ENCODE results near the gene HMBS. TPM values are rescaled to one million over a fixed set of nuclear protein-coding genes. Genes with fewer than 3 reads are reported as not detected.
A peak's percentile ranks its signal among the peaks of the same experiment; 100 is the strongest.

Gene HMBS
- total RNA-seq, 4 donors from 2014 or later: 10.7 to 21.7 (median 15.0) TPM

DNA sequence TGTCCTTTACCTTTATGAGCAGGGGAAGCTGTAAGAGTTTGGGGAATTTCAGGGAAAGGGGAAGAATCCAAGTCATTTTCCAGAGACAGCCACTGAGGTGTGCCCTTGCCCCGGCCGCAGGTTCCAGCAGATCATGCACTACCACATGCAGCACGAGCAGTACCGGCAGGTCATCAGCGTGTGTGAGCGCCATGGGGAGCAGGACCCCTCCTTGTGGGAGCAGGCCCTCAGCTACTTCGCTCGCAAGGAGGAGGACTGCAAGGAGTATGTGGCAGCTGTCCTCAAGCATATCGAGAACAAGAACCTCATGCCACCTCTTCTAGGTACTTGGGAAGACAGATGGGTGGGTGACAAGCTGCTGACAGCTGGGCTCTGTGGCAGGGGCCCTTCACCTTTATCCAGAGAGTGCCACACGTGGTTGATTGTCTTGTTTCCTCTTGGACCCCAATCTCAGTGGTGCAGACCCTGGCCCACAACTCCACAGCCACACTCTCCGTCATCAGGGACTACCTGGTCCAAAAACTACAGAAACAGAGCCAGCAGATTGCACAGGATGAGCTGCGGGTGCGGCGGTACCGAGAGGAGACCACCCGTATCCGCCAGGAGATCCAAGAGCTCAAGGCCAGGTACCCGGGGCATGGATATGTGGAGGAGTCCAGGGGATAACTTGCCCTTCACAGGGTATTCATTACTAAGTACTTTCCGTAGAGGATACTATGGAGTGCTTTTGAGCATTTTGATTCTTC lies 5.8 kb upstream of the HMBS start:
- no peak overlapping the region for H3K27ac ChIP-seq
- TF ChIP-seq, protein P1, sequence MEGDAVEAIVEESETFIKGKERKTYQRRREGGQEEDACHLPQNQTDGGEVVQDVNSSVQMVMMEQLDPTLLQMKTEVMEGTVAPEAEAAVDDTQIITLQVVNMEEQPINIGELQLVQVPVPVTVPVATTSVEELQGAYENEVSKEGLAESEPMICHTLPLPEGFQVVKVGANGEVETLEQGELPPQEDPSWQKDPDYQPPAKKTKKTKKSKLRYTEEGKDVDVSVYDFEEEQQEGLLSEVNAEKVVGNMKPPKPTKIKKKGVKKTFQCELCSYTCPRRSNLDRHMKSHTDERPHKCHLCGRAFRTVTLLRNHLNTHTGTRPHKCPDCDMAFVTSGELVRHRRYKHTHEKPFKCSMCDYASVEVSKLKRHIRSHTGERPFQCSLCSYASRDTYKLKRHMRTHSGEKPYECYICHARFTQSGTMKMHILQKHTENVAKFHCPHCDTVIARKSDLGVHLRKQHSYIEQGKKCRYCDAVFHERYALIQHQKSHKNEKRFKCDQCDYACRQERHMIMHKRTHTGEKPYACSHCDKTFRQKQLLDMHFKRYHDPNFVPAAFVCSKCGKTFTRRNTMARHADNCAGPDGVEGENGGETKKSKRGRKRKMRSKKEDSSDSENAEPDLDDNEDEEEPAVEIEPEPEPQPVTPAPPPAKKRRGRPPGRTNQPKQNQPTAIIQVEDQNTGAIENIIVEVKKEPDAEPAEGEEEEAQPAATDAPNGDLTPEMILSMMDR (IDR thresholded peaks at IDR 0.05): no peak
- TF ChIP-seq POLR2A (IDR thresholded peaks at IDR 0.05): no peak
- no peak for DNase-seq
- H3K27me3 ChIP-seq: no peaks in the 10 kb centered on the region
- H3K4me3 ChIP-seq: no peak overlapping the region
- peaks cover 0 to 88% (median 0%) of the 10 kb centered on the region in 3 donors for H3K36me3 ChIP-seq
- H3K9me3 ChIP-seq: no peaks in the 10 kb centered on the region
- H3K4me1 ChIP-seq: no peaks in the 10 kb centered on the region

DNA sequence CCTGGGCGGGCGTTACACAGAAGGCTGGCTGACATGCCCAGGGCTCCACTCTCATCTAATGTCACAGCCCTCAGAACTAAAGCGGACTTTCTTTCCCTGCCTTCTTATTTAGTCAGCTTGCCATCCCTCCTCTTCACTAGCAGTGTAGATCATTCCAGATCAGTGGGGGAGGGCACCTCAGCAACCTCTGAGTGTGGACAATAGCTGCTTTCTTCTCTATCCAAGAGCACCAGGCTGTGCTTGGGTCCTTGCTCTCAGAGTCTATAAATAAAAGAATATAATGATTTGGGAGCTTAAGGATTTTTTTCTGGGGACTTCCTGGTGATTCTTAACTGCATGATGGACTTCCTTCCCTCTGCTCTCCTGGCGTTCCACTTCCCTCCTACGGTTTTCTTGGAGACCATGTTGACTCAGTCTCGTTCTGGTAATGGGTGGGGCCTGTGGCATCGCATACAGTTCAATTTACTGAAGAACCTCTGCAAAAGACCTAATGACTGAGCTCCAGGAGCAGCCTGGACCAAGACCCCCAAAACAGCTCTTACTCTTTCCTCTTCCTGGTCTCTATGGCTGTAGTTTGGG lies 2.9 kb upstream of the HMBS start:
- H3K9me3 ChIP-seq: no peaks in the 10 kb centered on the region
- DNase-seq: no peak
- H3K27me3 ChIP-seq: no peaks in the 10 kb centered on the region
- no peak overlapping the region for H3K4me3 ChIP-seq
- TF ChIP-seq POLR2A (IDR thresholded peaks at IDR 0.05): no peak
- TF ChIP-seq, protein P1 (IDR thresholded peaks at IDR 0.05): no peak
- peaks cover 0 to 59% (median 0%) of the 10 kb centered on the region in 3 donors for H3K36me3 ChIP-seq
- H3K4me1 ChIP-seq: peaks cover 0 to 17% (median 5%) of the 10 kb centered on the region in 4 donors
- H3K27ac ChIP-seq: no peak overlapping the region

DNA sequence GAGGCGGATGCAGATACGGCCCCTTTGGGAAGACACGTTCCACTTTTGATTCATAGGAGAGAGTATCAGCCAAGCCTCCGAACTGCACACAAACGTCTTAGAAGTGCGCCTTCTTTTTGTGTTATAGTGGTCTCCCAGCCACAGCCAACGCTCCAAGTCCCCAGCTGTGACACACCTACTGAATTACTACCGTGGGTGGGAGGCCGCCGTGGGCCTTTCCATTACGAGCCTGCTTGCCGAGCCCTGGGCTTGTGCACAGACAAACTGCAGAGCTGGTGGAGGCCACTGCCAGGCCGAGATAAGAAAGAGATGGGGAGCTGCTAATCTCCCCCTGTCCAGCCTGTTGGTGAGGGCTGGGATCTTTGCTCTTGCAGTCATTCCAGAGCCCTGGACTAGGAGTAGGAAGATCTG lies 761 bp downstream of the HMBS start:
- H3K27ac ChIP-seq: peak overlapping the region; percentile 75 to 92 (median 87)
- H3K4me1 ChIP-seq: peaks cover 0 to 17% (median 5%) of the 10 kb centered on the region in 4 donors
- peak overlapping the region; percentile 50 to 79 (median 64) for H3K4me3 ChIP-seq
- no peaks in the 10 kb centered on the region for H3K9me3 ChIP-seq
- peaks cover 0 to 22% (median 0%) of the 10 kb centered on the region in 3 donors for H3K36me3 ChIP-seq
- DNase-seq: no peak
- TF ChIP-seq POLR2A (IDR thresholded peaks at IDR 0.05): no peak
- TF ChIP-seq, protein P1 (IDR thresholded peaks at IDR 0.05): no peak
- no peaks in the 10 kb centered on the region for H3K27me3 ChIP-seq

DNA sequence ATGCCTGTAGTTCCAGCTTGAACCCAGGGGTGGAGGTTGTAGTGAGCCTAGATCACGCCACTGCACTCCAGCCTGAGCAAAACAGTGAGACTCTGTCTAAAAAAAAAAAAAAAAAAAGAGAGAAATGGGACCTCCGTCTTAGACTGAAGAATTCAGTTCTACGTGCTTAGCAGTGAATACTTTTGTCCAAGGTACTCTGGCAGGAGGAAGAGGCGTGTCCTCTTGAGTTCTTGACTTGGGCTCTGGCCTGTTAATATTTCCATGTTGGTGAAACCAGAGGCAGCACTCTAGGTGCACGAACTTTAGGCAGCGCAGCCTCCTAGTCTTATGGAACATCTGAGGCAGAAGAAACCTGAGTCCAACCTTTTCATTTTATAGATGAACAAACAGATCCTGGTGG lies 2.4 kb downstream of the HMBS start:
- Histone ChIP-seq H3K27me3 (no peaks in the 10 kb centered on the region), H3K4me1 (peaks cover 0 to 18% (median 5%) of the 10 kb centered on the region in 4 donors), H3K36me3 (peaks cover 0 to 7% (median 0%) of the 10 kb centered on the region in 3 donors), H3K27ac (no peak overlapping the region), H3K9me3 (no peaks in the 10 kb centered on the region), H3K4me3 (no peak overlapping the region)
- TF ChIP-seq POLR2A (IDR thresholded peaks at IDR 0.05): no peak
- TF ChIP-seq, protein P1 (IDR thresholded peaks at IDR 0.05): no peak
- no peak for DNase-seq

DNA sequence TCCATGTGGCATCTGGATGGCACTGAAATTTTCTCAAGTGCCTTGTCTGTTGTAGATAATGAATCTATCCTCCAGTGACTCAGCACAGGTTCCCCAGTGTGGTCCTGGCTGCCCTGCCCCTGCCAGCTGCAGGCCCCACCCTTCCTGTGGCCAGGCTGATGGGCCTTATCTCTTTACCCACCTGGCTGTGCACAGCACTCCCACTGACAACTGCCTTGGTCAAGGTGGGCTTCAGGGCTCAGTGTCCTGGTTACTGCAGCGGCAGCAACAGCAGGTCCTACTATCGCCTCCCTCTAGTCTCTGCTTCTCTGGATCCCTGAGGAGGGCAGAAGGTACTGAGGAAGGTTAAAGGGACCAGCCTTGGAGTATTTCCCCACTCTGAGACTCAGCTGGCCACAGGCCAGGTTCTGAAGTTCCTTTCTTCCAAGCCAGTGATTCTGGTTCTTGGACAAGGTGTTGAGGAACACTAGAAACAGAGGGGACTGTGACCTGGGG lies 3.1 kb downstream of the HMBS start:
- H3K27me3 ChIP-seq: no peaks in the 10 kb centered on the region
- H3K27ac ChIP-seq: no peak overlapping the region
- H3K4me3 ChIP-seq: no peak overlapping the region
- H3K9me3 ChIP-seq: no peaks in the 10 kb centered on the region
- DNase-seq: no peak
- TF ChIP-seq, protein P1 (IDR thresholded peaks at IDR 0.05): no peak
- TF ChIP-seq POLR2A (IDR thresholded peaks at IDR 0.05): no peak
- H3K4me1 ChIP-seq: peaks cover 0 to 25% (median 5%) of the 10 kb centered on the region in 4 donors
- peaks cover 0 to 8% (median 0%) of the 10 kb centered on the region in 3 donors for H3K36me3 ChIP-seq
